KOPT-K1 (cell line): ENCODE data around the gene RPL21.
"Not testable (repeated sequence)": the region's sequence is repeated elsewhere in the genome, so short reads cannot be mapped to it uniquely, and the experiment has no call there.

ENCODE experiments used
- H3K27ac ChIP-seq: fragments of 200-600 bp; sonication (generic); 2 replicates; pipeline ENCODE4 v1.5.1; 2016; ENCODE audit warnings: antibody characterized with exemption, mild to moderate bottlenecking, low read depth, low read length; ENCODE audit not compliant: poor library complexity, severe bottlenecking
- H3K36me3 ChIP-seq: fragments of 200-600 bp; sonication (generic); 2 replicates; pipeline ENCODE4 v1.5.1; 2017; ENCODE audit warnings: antibody characterized with exemption, mild to moderate bottlenecking, low read length, moderate library complexity; ENCODE audit not compliant: insufficient read depth
- H3K9me3 ChIP-seq: fragments of 200-600 bp; sonication (generic); 2 replicates; pipeline ENCODE4 v1.5.1; 2017; ENCODE audit warnings: antibody characterized with exemption, low read length, mild to moderate bottlenecking; ENCODE audit not compliant: insufficient read depth, poor library complexity, severe bottlenecking

The RPL21 gene

DNA sequence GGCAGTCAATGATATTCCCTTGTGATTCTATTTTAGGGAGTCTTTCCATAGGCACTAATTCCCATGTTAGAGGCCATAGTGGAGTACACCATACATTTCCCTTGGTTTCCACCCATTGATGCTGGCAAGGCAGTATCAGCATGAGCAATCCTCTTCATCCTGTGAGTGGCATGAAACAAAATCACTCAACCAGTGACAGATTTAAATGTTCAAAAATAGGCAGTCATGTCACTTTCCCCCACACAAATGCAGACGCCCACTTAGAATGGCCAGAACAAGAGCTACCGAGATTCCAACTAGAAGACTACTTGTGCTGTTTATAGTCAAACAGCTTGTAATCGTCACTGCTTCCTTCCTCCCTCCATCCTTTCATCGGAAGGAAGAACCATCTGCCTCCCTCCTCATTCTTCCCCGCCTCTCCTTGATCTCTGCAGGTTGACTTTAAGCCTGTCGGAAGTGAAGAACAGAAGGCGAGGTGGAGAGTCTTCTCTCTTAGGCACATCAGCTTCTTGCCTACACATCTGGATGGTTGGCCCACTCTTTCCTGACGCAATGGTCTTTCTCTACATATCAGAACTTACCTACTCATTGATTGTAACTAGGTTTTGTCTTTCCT lies 41.8 kb downstream of the RPL21 start:
- no peaks in the 10 kb centered on the region for H3K36me3 ChIP-seq
- no peak overlapping the region for H3K27ac ChIP-seq
- no peaks in the 10 kb centered on the region for H3K9me3 ChIP-seq

GRCh38 chr13:27293873-27294515 lies 42.6 kb downstream of the RPL21 start:
- Histone ChIP-seq H3K27ac (no peak overlapping the region), H3K36me3 (no peaks in the 10 kb centered on the region), H3K9me3 (no peaks in the 10 kb centered on the region)

DNA sequence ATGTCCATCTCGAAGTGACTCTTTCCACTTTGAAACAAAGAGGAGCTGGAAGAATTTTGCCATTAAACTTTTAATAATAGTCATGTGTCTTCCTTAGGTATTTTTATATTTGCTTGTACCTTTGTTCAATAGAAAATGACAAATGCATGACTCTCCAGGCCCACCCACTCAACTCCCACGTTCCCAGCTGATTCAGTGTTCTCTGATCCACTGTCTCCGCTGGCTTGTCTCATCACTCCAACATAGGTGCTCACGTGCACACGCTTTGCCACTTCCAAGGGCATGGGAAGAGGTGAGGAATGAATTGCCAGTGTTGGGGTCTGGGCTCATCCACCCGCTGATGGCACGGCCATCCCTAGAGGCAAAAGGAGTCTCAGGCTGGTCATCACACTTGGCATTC lies 43.7 kb downstream of the RPL21 start:
- Histone ChIP-seq H3K27ac (no peak overlapping the region), H3K9me3 (no peaks in the 10 kb centered on the region), H3K36me3 (no peaks in the 10 kb centered on the region)

DNA sequence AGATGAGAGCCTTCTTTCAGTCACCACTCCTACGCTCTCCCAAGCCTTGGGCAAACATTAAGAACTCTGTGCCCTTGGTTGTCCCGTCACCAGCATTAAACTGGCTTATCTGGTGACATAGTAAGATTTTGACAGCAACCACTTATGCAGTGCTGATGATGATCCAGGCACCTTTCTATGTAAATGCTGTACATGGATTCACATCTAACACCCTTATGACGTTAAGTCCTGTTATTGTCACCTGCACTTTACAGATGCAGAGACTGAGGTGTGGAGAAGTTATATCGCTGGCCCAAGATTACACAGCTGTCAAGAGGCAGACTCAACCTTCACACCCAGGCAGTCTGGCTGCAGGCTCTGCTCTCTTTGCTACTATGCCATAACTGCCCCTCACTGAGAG lies 44.3 kb downstream of the RPL21 start:
- Histone ChIP-seq H3K36me3 (no peaks in the 10 kb centered on the region), H3K27ac (no peak overlapping the region), H3K9me3 (no peaks in the 10 kb centered on the region)

DNA sequence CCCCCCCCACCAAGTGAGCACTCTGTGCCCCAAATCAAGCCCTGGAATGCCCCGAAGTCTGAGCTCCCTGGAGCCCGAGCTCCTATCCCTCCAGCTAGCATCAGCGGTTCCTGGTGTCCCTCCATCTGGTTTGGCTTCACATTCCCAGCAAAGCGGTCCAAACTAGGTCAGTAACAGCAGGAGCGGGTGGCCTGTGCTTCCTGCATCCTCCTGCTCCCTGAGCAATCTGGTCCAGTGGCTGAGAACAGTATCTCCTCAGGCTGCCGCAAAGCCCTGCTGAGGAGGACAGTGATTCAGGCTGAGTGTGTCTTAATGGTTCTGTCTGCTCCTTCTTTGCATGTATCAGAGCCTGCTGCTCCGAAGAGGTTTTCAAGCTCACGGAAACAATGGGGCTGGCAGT lies 45.1 kb downstream of the RPL21 start:
- no peaks in the 10 kb centered on the region for H3K9me3 ChIP-seq
- no peak overlapping the region for H3K27ac ChIP-seq
- H3K36me3 ChIP-seq: no peaks in the 10 kb centered on the region

- no peak overlapping the region for H3K27ac ChIP-seq
- peaks cover 8% of the 10 kb centered on the region for H3K9me3 ChIP-seq
Measured at GRCh38 chr13:27298849-27299248, 47.5 kb downstream of the RPL21 start.

DNA sequence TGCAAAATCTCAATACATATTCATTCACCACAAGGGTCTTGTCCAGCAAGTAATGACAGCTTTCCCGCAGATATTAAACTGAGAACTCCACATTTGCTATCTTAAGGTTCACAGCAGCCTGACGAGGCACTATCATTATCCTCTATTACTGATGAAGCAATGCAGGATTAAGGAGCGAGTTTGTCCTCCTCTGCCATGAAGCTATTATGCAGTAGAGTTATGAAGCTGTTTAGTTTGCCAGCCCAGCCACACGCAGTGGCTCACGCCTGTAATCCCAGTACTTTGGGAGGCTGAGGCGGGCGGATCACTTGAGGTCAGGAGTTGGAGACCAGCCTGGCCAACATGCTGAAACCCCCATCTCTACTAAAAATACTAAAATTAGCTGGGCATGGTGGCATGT lies 49.0 kb downstream of the RPL21 start:
- not testable (repeated sequence) for H3K9me3 ChIP-seq, H3K27ac ChIP-seq, H3K36me3 ChIP-seq

More at GRCh38 chr13:27298849-27299248, 47.5 kb downstream of the RPL21 start:
- H3K36me3 ChIP-seq: no peaks in the 10 kb centered on the region

DNA sequence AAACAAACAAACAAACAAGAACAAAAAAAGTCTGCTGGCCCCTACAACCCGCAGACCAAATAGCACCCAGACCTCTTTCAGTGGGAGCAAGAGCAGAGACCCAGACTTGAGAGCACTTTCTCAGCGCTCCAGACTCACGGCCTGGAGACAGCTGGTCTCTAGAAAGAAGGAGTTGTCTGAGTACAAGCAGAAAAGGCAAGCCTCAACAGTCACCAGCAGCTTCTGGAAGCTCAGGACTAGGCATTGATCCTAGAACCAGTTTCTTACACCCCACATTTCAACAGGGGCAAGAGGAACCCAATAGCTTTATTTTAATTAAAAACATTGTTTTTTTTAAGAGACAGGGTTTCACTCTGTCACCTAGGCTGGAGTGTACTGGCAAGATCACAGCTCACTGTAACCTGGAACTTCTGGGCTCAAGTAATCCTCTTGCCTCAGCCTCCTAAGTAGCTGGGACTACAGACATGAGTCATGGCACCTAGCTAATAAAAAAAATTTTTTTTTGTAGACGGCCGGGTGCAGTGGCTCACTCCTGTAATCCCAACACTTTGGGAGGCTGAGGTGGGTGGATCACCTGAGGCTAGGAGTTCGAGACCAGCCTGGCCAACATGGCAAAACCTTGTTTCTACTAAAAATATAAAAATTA lies 49.7 kb downstream of the RPL21 start:
- Histone ChIP-seq H3K9me3 (peaks cover 8% of the 10 kb centered on the region), H3K36me3 (no peaks in the 10 kb centered on the region), H3K27ac (no peak overlapping the region)

- no peak overlapping the region for H3K27ac ChIP-seq
- no peaks in the 10 kb centered on the region for H3K36me3 ChIP-seq
- peaks cover 8% of the 10 kb centered on the region for H3K9me3 ChIP-seq
Measured at GRCh38 chr13:27302643-27303262, 51.4 kb downstream of the RPL21 start.

- H3K9me3 ChIP-seq: peaks cover 8% of the 10 kb centered on the region
- no peak overlapping the region for H3K27ac ChIP-seq
- no peaks in the 10 kb centered on the region for H3K36me3 ChIP-seq
Measured at GRCh38 chr13:27304099-27304498, 52.7 kb downstream of the RPL21 start.

DNA sequence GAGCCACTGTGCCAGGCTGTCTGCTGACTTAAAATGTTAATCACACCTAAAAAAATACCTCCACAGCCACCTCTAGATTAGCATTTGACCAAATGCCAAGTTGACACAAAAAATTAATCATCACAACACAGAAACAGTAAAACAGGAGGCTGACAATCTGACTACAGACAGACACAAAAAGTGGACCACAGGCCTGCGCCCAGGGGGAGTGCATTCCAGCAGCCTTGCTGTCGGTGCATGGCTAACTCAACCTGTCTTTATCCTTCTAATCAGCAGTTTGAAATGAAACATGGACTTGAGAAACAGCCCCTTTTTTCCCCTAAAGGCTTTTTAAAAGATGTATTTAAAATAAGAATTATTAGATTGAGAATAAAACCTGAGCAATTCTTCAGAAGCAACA lies 53.3 kb downstream of the RPL21 start:
- Histone ChIP-seq H3K36me3 (no peaks in the 10 kb centered on the region), H3K9me3 (peaks cover 8% of the 10 kb centered on the region), H3K27ac (no peak overlapping the region)
